Fibroblast of lung (primary cell): ENCODE data around the gene KLK7. TPM values are rescaled to one million over a fixed set of nuclear protein-coding genes. Genes with fewer than 3 reads are reported as not detected.

Source experiments
- DNase-seq, 2 donors: peaks; one replicate each; pipeline versions ENCODE4 v3.0.0 to v3.0.0-alpha.2; 2010; ENCODE audit warnings: low read depth in 2 of 2
- H2AFZ ChIP-seq: 2 replicates; pipeline ENCODE4 v1.5.1; 2012; ENCODE audit warnings: low read length, control low read depth, inconsistent platforms
- H3K27ac ChIP-seq: 2 replicates; pipeline ENCODE4 v1.5.1; 2011; ENCODE audit warnings: low read length, control low read depth; ENCODE audit not compliant: insufficient read depth
- H3K27me3 ChIP-seq: 2 replicates; pipeline ENCODE4 v1.5.1; 2011; ENCODE audit warnings: mild to moderate bottlenecking, low read length; ENCODE audit not compliant: control insufficient read depth, insufficient read depth
- H3K36me3 ChIP-seq: 2 replicates; pipeline ENCODE4 v1.5.1; 2011; ENCODE audit warnings: low read length; ENCODE audit not compliant: control insufficient read depth, insufficient read depth
- H3K4me1 ChIP-seq: 2 replicates; pipeline ENCODE4 v1.5.1; 2011; ENCODE audit warnings: low read length; ENCODE audit not compliant: control insufficient read depth, insufficient read depth; ENCODE audit errors: extremely low read depth
- H3K4me2 ChIP-seq: 2 replicates; pipeline ENCODE4 v1.5.1; 2011; ENCODE audit warnings: low read length, control low read depth; ENCODE audit not compliant: insufficient read depth; ENCODE audit errors: extremely low read depth
- H3K4me3 ChIP-seq, 4 experiments: fragments of 200-600 bp in 1 of 4; sonication (generic) in 1 of 4; replicated peaks in 1 of 4; 2 replicates each; pipeline ENCODE4 v1.5.1; 2011 to 2016; ENCODE audit warnings: low read length in 4 of 4, low read depth in 3 of 4, mild to moderate bottlenecking in 3 of 4, control low read depth in 2 of 4, inconsistent platforms in 1 of 4, mixed read lengths in 1 of 4; ENCODE audit not compliant: insufficient read depth in 1 of 4; ENCODE audit errors: control extremely low read depth in 1 of 4
- H3K79me2 ChIP-seq: 2 replicates; pipeline ENCODE4 v1.5.1; 2012; ENCODE audit warnings: mild to moderate bottlenecking, low read length, inconsistent platforms; ENCODE audit not compliant: control insufficient read depth, insufficient read depth
- H3K9ac ChIP-seq: 2 replicates; pipeline ENCODE4 v1.5.1; 2011; ENCODE audit warnings: mild to moderate bottlenecking, low read length, control low read depth; ENCODE audit not compliant: insufficient read depth
- H3K9me3 ChIP-seq: 2 replicates; pipeline ENCODE4 v1.5.1; 2012; ENCODE audit warnings: low read depth, low read length; ENCODE audit not compliant: control insufficient read depth, insufficient read depth
- H4K20me1 ChIP-seq: 2 replicates; pipeline ENCODE4 v1.5.1; 2011; ENCODE audit warnings: low read length; ENCODE audit not compliant: control insufficient read depth, insufficient read depth; ENCODE audit errors: extremely low read depth
- EZH2 ChIP-seq: IDR thresholded peaks from 2 replicates; pipeline ENCODE4 v1.5.1; 2012; ENCODE audit warnings: low read length, control low read depth, mild to moderate bottlenecking; ENCODE audit errors: missing control alignments
- polyA plus RNA-seq, 2 donors: library from polyadenylated mRNA; depleted of rRNA in 1 of 2; stranded (reverse) in 1 of 2; unstranded in 1 of 2; fragments of >200 nt; gene quantifications; 2 replicates each; pipeline ENCODE4 v1.2.1, GENCODE V29; 2011 to 2012; ENCODE audit warnings: missing spikeins in 1 of 2
- total RNA-seq: library from RNA; depleted of rRNA; stranded (reverse); fragments of >200 nt; gene quantifications from 2 replicates; pipeline ENCODE4 v1.2.1, GENCODE V29; 2014
- TF ChIP-seq, protein P1 (sequence below), 2 donors: IDR thresholded peaks in 1 of 2; conservative IDR thresholded peaks in 1 of 2; 1 replicate in 1 of 2; 2 replicates in 1 of 2; pipeline ENCODE4 v1.5.1; 2011 to 2012; ENCODE audit warnings: low read length in 2 of 2, control low read depth in 1 of 2, inconsistent platforms in 1 of 2, low read depth in 1 of 2, mild to moderate bottlenecking in 1 of 2

KLK7 gene
- total and polyA plus RNA-seq, 2 donors (not counting 1 experiment from before 2014, with no cell fraction given): not detected

DNA sequence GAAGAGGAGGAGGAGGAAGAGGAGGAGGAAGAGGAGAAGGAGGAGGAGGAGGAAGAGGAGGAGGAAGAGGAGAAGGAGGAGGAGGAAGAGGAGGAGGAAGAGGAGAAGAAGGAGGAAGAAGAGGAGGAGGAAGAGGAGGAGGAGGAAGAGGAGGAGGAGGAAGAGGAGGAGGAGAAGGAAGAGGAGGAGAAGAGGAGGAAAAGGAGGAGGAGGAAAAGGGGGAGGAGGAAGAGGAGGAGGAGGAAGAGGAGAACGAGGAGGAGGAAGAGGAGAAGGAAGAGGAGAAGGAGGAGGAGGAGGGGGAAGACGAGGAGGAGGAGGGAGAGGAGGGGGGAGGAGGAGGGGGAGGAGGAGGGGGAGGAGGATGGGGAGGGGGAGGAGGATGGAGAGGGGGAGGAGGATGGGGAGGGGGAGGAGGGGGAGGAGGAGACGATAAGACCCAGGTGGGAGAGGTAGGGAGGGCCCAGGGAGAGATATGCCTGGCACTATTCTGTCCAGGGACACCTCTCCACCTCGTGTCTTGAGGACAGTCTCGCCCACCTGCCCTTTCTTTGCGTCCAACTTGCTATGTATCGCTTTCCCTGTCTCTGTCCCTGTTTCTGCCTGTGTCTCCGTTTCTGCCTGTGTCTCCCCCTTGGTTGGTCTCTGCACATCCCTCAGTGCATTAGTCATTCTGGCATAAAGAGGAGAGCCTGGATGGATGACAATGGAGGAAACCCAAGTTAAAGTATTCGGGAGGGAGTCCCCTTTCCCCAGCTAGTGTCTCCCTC lies 23.8 kb downstream of the KLK7 start:
- Histone ChIP-seq H3K79me2 (no peaks in the 10 kb centered on the region), H3K9me3 (no peaks in the 10 kb centered on the region), H3K27ac (no peak overlapping the region), H3K4me2 (no peak overlapping the region), H3K27me3 (no peaks in the 10 kb centered on the region), H4K20me1 (no peaks in the 10 kb centered on the region), H3K4me3 (no peak overlapping the region), H3K4me1 (no peaks in the 10 kb centered on the region), H3K36me3 (no peaks in the 10 kb centered on the region), H3K9ac (no peak overlapping the region), H2AFZ (no peak overlapping the region)
- TF ChIP-seq, protein P1, sequence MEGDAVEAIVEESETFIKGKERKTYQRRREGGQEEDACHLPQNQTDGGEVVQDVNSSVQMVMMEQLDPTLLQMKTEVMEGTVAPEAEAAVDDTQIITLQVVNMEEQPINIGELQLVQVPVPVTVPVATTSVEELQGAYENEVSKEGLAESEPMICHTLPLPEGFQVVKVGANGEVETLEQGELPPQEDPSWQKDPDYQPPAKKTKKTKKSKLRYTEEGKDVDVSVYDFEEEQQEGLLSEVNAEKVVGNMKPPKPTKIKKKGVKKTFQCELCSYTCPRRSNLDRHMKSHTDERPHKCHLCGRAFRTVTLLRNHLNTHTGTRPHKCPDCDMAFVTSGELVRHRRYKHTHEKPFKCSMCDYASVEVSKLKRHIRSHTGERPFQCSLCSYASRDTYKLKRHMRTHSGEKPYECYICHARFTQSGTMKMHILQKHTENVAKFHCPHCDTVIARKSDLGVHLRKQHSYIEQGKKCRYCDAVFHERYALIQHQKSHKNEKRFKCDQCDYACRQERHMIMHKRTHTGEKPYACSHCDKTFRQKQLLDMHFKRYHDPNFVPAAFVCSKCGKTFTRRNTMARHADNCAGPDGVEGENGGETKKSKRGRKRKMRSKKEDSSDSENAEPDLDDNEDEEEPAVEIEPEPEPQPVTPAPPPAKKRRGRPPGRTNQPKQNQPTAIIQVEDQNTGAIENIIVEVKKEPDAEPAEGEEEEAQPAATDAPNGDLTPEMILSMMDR (conservative IDR thresholded peaks at IDR 0.05 in 1 of 2, IDR thresholded peaks at IDR 0.05 in 1 of 2; ENCODE audit: low read depth in 1 of 2, low read length in 2 of 2): no peak
- no peak for TF ChIP-seq EZH2
- DNase-seq: no peak

DNA sequence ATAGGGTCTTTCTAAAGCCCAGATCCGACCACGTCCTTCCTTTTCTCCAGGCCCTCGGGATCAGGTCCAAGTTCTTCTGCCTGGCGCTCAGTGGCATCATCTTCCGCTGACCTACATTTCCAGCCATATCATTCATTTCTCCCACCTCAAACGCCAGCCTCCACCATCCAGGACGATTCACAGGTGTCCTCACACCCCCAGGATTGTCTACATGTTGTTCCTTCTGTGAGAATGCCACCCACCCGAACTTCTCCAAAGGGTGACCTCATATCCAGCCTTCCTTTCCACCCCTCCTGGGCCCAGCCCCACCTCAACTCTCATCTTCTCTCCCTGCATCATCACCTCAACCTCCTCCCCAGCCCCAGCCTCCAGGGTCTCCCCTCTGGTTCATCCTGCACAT lies 26.1 kb downstream of the KLK7 start:
- H3K79me2 ChIP-seq: no peaks in the 10 kb centered on the region
- H3K4me2 ChIP-seq: no peak overlapping the region
- H2AFZ ChIP-seq: no peak overlapping the region
- no peaks in the 10 kb centered on the region for H3K27me3 ChIP-seq
- no peak for DNase-seq
- H3K4me3 ChIP-seq: no peak overlapping the region
- H4K20me1 ChIP-seq: no peaks in the 10 kb centered on the region
- H3K9me3 ChIP-seq: no peaks in the 10 kb centered on the region
- H3K4me1 ChIP-seq: no peaks in the 10 kb centered on the region
- TF ChIP-seq, protein P1 (conservative IDR thresholded peaks at IDR 0.05 in 1 of 2, IDR thresholded peaks at IDR 0.05 in 1 of 2; ENCODE audit: low read depth in 1 of 2, low read length in 2 of 2): no peak
- no peak for TF ChIP-seq EZH2
- no peak overlapping the region for H3K27ac ChIP-seq
- no peak overlapping the region for H3K9ac ChIP-seq
- no peaks in the 10 kb centered on the region for H3K36me3 ChIP-seq

DNA sequence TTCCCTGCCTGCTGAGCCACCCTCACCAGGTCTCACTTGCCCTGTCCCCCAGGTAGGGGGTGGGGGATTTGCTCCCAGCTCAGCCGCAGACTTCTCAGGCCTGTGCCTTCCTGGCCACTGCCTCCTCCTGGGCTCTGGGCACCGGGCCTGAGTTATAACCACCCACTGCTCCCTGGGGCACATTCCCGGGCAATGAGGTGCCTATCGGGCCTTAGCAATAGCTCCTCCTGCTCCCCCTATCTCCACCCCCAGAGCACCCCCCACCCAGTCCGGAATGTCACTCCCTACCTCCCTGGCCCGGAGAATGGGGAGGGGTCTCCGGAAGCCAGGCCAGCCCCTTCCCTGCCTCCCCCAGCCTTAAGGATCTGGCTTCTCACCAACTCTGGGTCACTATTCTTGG lies 30.8 kb downstream of the KLK7 start, which contains the start of gene KLK5:
Gene KLK5 (minus strand): TSS at position 129 of the 400 bp plus-strand sequence. CDS start 381 bp downstream, outside the sequence.
- H3K79me2 ChIP-seq: no peaks in the 10 kb centered on the region
- H4K20me1 ChIP-seq: no peaks in the 10 kb centered on the region
- H3K36me3 ChIP-seq: no peaks in the 10 kb centered on the region
- no peak within 1 kb of the TSS for H3K27ac ChIP-seq
- no peaks in the 10 kb centered on the region for H3K27me3 ChIP-seq
- H3K4me3 ChIP-seq: no peak within 1 kb of the TSS
- no peaks in the 10 kb centered on the region for H3K9me3 ChIP-seq
- H3K9ac ChIP-seq: no peak within 1 kb of the TSS
- H3K4me2 ChIP-seq: no peak within 1 kb of the TSS
- H3K4me1 ChIP-seq: no peaks in the 10 kb centered on the region
- TF ChIP-seq, protein P1 (conservative IDR thresholded peaks at IDR 0.05 in 1 of 2, IDR thresholded peaks at IDR 0.05 in 1 of 2; ENCODE audit: low read depth in 1 of 2, low read length in 2 of 2): no peak
- TF ChIP-seq EZH2: no peak
- DNase-seq: no peak
- H2AFZ ChIP-seq: no peak within 1 kb of the TSS
